KMS-11 (cell line): ENCODE results near the gene CCT2.

Experiments
- H2AFZ ChIP-seq: fragments of 200-600 bp; sonication (generic); 2 replicates; pipeline ENCODE4 v1.6.1; 2016; ENCODE audit warnings: antibody characterized with exemption, mixed run types, low read depth
- H3K27ac ChIP-seq: fragments of 200-600 bp; sonication (generic); 2 replicates; pipeline ENCODE4 v1.6.1; 2016; ENCODE audit warnings: mild to moderate bottlenecking, mixed run types
- H3K27me3 ChIP-seq: fragments of 200-600 bp; sonication (generic); 2 replicates; pipeline ENCODE4 v1.6.1; 2017; ENCODE audit warnings: mild to moderate bottlenecking, low read depth, mixed run types, moderate library complexity; ENCODE audit not compliant: insufficient read depth
- H3K36me3 ChIP-seq: fragments of 200-600 bp; sonication (generic); 2 replicates; pipeline ENCODE4 v1.6.1; 2017; ENCODE audit warnings: mild to moderate bottlenecking, mixed run types; ENCODE audit not compliant: insufficient read depth
- H3K4me1 ChIP-seq: fragments of 200-600 bp; sonication (generic); 2 replicates; pipeline ENCODE4 v1.6.1; 2016; ENCODE audit warnings: mild to moderate bottlenecking, low read depth, mixed run types; ENCODE audit not compliant: poor library complexity, severe bottlenecking
- H3K4me2 ChIP-seq: fragments of 200-600 bp; sonication (generic); 2 replicates; pipeline ENCODE4 v1.7.0; 2016; ENCODE audit warnings: mild to moderate bottlenecking, mixed run types
- H3K4me3 ChIP-seq: fragments of 200-600 bp; sonication (generic); IDR thresholded peaks from 2 replicates; pipeline ENCODE4 v1.6.1; 2017; ENCODE audit warnings: low read depth, low read length, mixed read lengths; ENCODE audit not compliant: insufficient read depth
- H3K79me2 ChIP-seq: fragments of 200-600 bp; sonication (generic); 2 replicates; pipeline ENCODE4 v1.6.1; 2016; ENCODE audit warnings: low read depth, mixed run types; ENCODE audit not compliant: insufficient read depth
- H3K9ac ChIP-seq: fragments of 200-600 bp; sonication (generic); 2 replicates; pipeline ENCODE4 v1.6.1; 2016; ENCODE audit warnings: mild to moderate bottlenecking, mixed run types
- H4K20me1 ChIP-seq: fragments of 200-600 bp; sonication (generic); 2 replicates; pipeline ENCODE4 v1.6.1; 2016; ENCODE audit warnings: mild to moderate bottlenecking, mixed run types; ENCODE audit not compliant: insufficient read depth
- TF ChIP-seq, protein P1 (sequence below): fragments of 200-600 bp; sonication (generic); conservative IDR thresholded peaks from 2 replicates; pipeline ENCODE4 v1.6.1; 2017; ENCODE audit warnings: low read depth, mild to moderate bottlenecking, antibody characterized with exemption, low read length, moderate library complexity, mixed read lengths

The CCT2 gene

DNA sequence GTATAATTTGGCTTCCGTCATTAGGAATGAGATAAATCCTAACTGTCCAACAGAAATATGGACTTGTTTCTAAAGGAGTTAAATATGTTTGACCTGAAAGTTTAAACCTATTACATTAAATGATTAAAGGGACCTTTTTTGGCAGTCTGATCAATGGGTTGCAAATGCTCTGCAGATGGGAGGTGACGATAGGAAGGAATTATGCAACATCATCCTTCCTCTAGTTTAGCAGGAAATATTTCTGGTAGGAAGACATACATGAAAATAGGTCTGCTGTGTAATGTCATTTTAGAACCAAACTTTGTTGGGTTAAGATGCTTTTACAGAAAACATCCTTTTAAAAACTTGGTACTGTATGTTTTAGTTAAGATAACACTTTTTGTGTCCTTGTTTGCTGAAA, 22.9 kb downstream of the CCT2 start:
- H3K4me3 ChIP-seq = no peak overlapping the region
- no peaks in the 10 kb centered on the region for H3K27me3 ChIP-seq
- H4K20me1 ChIP-seq = no peaks in the 10 kb centered on the region
- no peak overlapping the region for H3K4me2 ChIP-seq
- TF ChIP-seq, protein P1, sequence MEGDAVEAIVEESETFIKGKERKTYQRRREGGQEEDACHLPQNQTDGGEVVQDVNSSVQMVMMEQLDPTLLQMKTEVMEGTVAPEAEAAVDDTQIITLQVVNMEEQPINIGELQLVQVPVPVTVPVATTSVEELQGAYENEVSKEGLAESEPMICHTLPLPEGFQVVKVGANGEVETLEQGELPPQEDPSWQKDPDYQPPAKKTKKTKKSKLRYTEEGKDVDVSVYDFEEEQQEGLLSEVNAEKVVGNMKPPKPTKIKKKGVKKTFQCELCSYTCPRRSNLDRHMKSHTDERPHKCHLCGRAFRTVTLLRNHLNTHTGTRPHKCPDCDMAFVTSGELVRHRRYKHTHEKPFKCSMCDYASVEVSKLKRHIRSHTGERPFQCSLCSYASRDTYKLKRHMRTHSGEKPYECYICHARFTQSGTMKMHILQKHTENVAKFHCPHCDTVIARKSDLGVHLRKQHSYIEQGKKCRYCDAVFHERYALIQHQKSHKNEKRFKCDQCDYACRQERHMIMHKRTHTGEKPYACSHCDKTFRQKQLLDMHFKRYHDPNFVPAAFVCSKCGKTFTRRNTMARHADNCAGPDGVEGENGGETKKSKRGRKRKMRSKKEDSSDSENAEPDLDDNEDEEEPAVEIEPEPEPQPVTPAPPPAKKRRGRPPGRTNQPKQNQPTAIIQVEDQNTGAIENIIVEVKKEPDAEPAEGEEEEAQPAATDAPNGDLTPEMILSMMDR = no peak
- H3K79me2 ChIP-seq = no peaks in the 10 kb centered on the region
- no peaks in the 10 kb centered on the region for H3K4me1 ChIP-seq
- H2AFZ ChIP-seq = no peak overlapping the region
- no peak overlapping the region for H3K27ac ChIP-seq
- no peak overlapping the region for H3K9ac ChIP-seq
- no peaks in the 10 kb centered on the region for H3K36me3 ChIP-seq

DNA sequence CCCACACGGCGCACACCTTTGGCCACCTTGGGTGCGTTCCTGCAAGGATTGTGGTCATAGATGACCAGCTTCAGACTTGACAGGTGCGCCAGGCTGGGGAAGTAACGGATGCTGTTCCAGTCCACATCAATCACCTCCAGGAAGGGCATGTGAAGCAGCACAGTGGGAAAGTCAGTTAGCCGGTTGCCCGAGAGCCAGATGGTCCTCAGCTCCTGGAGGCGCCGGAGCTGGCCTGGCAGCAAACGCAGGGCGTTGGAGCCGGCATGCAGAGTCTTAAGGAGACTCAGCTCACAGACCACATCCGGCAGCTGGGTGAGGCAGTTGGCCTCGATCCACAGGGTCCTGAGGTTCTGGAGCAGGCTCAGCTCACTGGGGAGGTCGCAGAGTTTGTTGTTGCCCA, 24.9 kb downstream of the CCT2 start:
- Histone ChIP-seq H4K20me1 (no peaks in the 10 kb centered on the region), H3K79me2 (no peaks in the 10 kb centered on the region), H3K9ac (no peak overlapping the region), H3K27me3 (no peaks in the 10 kb centered on the region), H3K4me3 (no peak overlapping the region), H2AFZ (no peak overlapping the region), H3K4me2 (no peak overlapping the region), H3K27ac (no peak overlapping the region), H3K4me1 (no peaks in the 10 kb centered on the region), H3K36me3 (no peaks in the 10 kb centered on the region)
- TF ChIP-seq, protein P1 = no peak

DNA sequence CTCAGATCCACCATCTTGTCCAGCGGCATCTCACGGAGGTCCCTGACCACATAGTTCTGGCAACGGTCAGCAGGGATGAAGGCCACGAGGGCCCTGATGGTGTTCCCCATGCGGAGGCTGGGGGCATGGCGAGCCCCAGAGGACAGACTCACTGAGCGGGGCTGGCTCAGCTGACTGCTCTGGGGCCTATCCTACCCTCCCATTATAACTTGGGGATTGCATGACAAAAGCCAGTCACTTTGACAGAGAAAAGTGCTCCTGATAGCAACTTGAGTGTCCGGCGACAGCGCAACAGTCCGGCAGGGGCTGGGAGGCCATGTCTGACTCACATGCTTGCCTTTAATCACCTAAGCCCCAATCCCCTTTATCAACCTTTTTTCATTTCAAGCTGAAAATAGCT, 25.5 kb downstream of the CCT2 start, which contains the start of gene LRRC10:
TSS of gene LRRC10 (minus strand) at position 179 of the 400 bp plus-strand sequence. CDS start at position 110, 69 bp downstream.
- no peak within 1 kb of the TSS for H3K27ac ChIP-seq
- no peaks in the 10 kb centered on the region for H3K4me1 ChIP-seq
- H3K4me3 ChIP-seq = no peak within 1 kb of the TSS
- no peak within 1 kb of the TSS for H2AFZ ChIP-seq
- H4K20me1 ChIP-seq = no peaks in the 10 kb centered on the region
- TF ChIP-seq, protein P1 = no peak
- H3K9ac ChIP-seq = no peak within 1 kb of the TSS
- H3K4me2 ChIP-seq = no peak within 1 kb of the TSS
- H3K79me2 ChIP-seq = no peaks in the 10 kb centered on the region
- H3K27me3 ChIP-seq = no peaks in the 10 kb centered on the region
- no peaks in the 10 kb centered on the region for H3K36me3 ChIP-seq

DNA sequence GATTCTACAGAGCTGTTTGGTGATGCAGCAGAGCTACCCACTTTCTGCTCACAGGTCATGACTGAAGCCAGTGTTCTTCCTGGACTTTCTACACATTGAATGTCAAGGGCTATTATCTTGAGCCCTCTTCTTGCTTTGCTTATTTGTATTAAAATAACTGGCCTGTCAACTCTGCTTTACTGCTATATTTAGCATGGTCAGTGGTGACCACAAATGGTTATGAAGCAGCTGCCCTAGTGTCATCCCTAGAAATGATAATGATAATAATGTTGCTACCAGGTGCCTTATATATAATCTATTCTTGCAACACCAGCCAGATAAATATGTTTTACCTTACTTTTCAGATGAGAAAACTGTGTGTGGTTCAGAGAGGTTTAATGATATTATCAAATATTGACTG, 28.1 kb downstream of the CCT2 start:
- H3K27me3 ChIP-seq = no peaks in the 10 kb centered on the region
- no peak overlapping the region for H3K9ac ChIP-seq
- H3K27ac ChIP-seq = no peak overlapping the region
- TF ChIP-seq, protein P1 = no peak
- no peak overlapping the region for H3K4me2 ChIP-seq
- H3K36me3 ChIP-seq = no peaks in the 10 kb centered on the region
- no peaks in the 10 kb centered on the region for H3K79me2 ChIP-seq
- H3K4me1 ChIP-seq = no peaks in the 10 kb centered on the region
- no peak overlapping the region for H3K4me3 ChIP-seq
- H2AFZ ChIP-seq = no peak overlapping the region
- H4K20me1 ChIP-seq = no peaks in the 10 kb centered on the region
